K562 (cell line): ENCODE results near the gene ACTR5.

Source experiments
- EP300 ChIP-seq: IDR thresholded peaks from 2 replicates; pipeline ENCODE4 v1.6.1; 2012; ENCODE audit warnings: low read length, improper control_type of control experiment
- SETDB1 ChIP-seq: IDR thresholded peaks from one replicate; pipeline ENCODE4 v1.6.1; 2012; ENCODE audit warnings: low read length, control low read depth, inconsistent platforms
- SLC30A9 ChIP-seq: fragments of 250-450 bp; sonication (Bioruptor Pico); IDR thresholded peaks from 2 replicates; pipeline ENCODE4 v1.8.0; 2022; ENCODE audit warnings: mild to moderate bottlenecking, moderate library complexity
- SMC3 ChIP-seq: conservative IDR thresholded peaks from 2 replicates; pipeline ENCODE4 v1.6.1; 2011; ENCODE audit warnings: low read depth, low read length, improper control_type of control experiment; ENCODE audit not compliant: insufficient read depth
- XRCC4 ChIP-seq: IDR thresholded peaks from one replicate; pipeline ENCODE4 v1.6.1; 2011; ENCODE audit not compliant: insufficient read depth, insufficient read length; ENCODE audit errors: extremely low read depth
- TF ChIP-seq, protein P1 (sequence below): sonication (generic); formaldehyde crosslinking; IDR thresholded peaks from 2 replicates; pipeline ENCODE4 v1.8.1; 2023; ENCODE audit warnings: mild to moderate bottlenecking, missing genetic modification reagents, moderate library complexity

DNA sequence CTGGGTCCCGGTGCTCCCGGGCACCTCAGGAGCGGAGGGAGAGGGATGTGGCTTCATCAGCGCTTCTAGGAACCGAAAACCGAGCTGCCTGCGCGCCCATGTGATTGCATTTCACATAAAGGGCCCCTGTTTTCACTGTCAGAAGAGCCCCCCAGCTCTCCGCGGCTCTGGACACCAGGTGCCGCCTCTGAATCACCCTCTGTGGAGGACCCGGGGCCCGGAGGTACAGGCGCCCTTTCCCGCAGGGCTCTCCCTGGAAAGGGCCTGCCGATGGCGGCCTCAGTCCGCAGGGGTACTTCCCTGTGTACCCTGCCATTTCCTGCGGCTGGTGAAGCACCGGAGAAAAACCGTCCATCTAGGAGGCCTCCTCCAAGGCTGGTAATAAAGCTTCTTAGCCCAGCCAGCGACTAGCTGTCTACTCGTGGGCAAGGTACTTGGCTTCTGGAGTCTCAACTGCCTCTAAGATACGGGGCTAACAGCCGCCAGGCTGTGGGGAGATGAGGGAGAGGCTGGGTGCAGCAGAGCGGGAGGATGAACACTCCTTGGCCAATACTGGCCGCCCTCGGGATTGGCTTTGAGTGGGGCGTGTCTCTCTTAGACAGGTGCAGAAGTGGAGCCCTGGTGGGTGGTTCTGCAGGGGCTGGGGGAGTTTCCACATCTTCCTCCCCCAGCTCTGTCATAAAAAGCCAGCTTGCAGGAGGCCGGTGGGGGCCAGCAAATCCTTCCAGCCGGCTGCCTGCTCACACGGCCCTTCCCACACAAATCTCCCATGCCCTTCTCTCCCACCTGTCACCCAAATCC, 58.8 kb downstream of the ACTR5 start:
- TF ChIP-seq SLC30A9 (CRISPR knock-in tag) (no peak), SETDB1 (no peak), XRCC4 (no peak), EP300 (no peak), SMC3 (no peak)
- TF ChIP-seq, protein P1, sequence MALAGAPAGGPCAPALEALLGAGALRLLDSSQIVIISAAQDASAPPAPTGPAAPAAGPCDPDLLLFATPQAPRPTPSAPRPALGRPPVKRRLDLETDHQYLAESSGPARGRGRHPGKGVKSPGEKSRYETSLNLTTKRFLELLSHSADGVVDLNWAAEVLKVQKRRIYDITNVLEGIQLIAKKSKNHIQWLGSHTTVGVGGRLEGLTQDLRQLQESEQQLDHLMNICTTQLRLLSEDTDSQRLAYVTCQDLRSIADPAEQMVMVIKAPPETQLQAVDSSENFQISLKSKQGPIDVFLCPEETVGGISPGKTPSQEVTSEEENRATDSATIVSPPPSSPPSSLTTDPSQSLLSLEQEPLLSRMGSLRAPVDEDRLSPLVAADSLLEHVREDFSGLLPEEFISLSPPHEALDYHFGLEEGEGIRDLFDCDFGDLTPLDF (CRISPR knock-in tag) = no peak
